ENCODE data around the gene CXCL11. TPM values are rescaled to one million over a fixed set of nuclear protein-coding genes. Genes with fewer than 3 reads are reported as not detected.

CXCL11 gene
- total and polyA plus RNA-seq, 2 experiments from 2014 or later = 0.81 to 1.9 TPM

- DNase-seq (ENCODE audit: low spot score) (no peak), ATAC-seq (no peak)
- H3K36me3 Mint-ChIP-seq (ENCODE audit: low read depth) = no peaks in the 10 kb centered on the region
- Histone ChIP-seq H3K27ac (ENCODE audit: low read depth) (no peak overlapping the region), H3K4me1 (ENCODE audit: insufficient read depth) (peaks cover 16% of the 10 kb centered on the region), H3K27me3 (ENCODE audit: insufficient read depth) (no peaks in the 10 kb centered on the region), H3F3A (replicated peaks; ENCODE audit: low read depth) (no peaks in the 10 kb centered on the region), H3K79me2 (replicated peaks; ENCODE audit: insufficient read depth) (no peaks in the 10 kb centered on the region), H3K4me3 (no peak overlapping the region), H2AFZ (no peak overlapping the region), H3K9me2 (ENCODE audit: insufficient read depth) (no peaks in the 10 kb centered on the region), H3K4me2 (no peak overlapping the region), H4K20me1 (replicated peaks; ENCODE audit: insufficient read depth) (no peaks in the 10 kb centered on the region), H3K36me3 (ENCODE audit: insufficient read depth) (no peaks in the 10 kb centered on the region)
- H3K4me1 Mint-ChIP-seq = peaks cover 26% of the 10 kb centered on the region
- peaks cover 9% of the 10 kb centered on the region for H3K27me3 Mint-ChIP-seq (ENCODE audit: insufficient read depth, low read depth, poor library complexity)
- no peaks in the 10 kb centered on the region for H3K9me3 Mint-ChIP-seq
- no peak overlapping the region for H3K4me3 Mint-ChIP-seq
- no peak overlapping the region for H3K27ac Mint-ChIP-seq
- TF ChIP-seq EZH2phosphoT487 (IDR thresholded peaks at IDR 0.05; ENCODE audit: unreplicated experiment) = no peak
- no peak for TF ChIP-seq ETS1 (IDR thresholded peaks at IDR 0.05)
- TF ChIP-seq JUNB (IDR thresholded peaks at IDR 0.05; ENCODE audit: unreplicated experiment) = no peak
- TF ChIP-seq CTCF (conservative IDR thresholded peaks at IDR 0.05; ENCODE audit: low read depth in 2 of 2) = no peak
- TF ChIP-seq EZH2 (IDR thresholded peaks at IDR 0.05; ENCODE audit: low read depth, unreplicated experiment) = no peak
- TF ChIP-seq NANOG (IDR thresholded peaks at IDR 0.05; ENCODE audit: borderline replicate concordance) = no peak
- no peak for TF ChIP-seq POLR2AphosphoS5 (IDR thresholded peaks at IDR 0.05; ENCODE audit: low read depth)
- TF ChIP-seq ZNF462 (CRISPR knock-in tag; IDR thresholded peaks at IDR 0.05) = no peak
- TF ChIP-seq ZNF114 (CRISPR knock-in tag; IDR thresholded peaks at IDR 0.05) = no peak
- TF ChIP-seq REST (IDR thresholded peaks at IDR 0.05; ENCODE audit: unreplicated experiment) = no peak
- no peak for TF ChIP-seq STAT1 (IDR thresholded peaks at IDR 0.05; ENCODE audit: unreplicated experiment)
- TF ChIP-seq CREB1 (CRISPR knock-in tag; IDR thresholded peaks at IDR 0.05; ENCODE audit: low read depth) = no peak
These were observed 22.3 kb downstream of the CXCL11 start for GRCh38 chr4:76013540-76013939.
